Head of caudate nucleus (tissue), 42 donors: Measurements from ENCODE around the gene PLCG2.
"Not testable (repeated sequence)": the region's sequence is repeated elsewhere in the genome, so short reads cannot be mapped to it uniquely, and the experiment has no call there.

Experiments
- DNase-seq, 42 donors: peaks; one replicate each; pipeline versions ENCODE4 v3.0.0 to v3.0.0-alpha.2; 2020 to 2021; ENCODE audit warnings: mixed read lengths in 7 of 42
- intact Hi-C: fragments of 100-400 bp; cut with DNase I; formaldehyde crosslinking; loops from one replicate; pipeline ENCODE4 v1.15.0; 2022

The PLCG2 gene

DNA sequence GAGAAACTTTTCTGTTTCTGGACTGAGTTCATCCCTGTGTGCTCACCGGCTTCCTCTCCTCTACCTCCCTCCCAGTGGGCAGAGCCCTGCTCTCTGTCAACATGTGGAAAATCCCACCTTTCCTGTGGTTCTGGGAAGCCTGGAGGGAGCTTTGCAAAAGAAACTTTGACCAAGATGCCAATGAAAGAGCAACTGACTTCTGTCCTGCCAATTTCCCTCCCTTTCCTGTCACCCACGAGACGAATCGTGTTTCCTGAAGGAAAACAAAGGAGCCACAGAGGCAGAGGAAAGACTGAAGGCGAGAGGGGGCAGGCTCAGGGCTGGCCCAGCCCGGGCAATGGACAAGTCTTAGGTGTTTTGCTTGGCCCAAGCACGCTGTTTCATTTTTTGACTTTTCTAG, 82.8 kb downstream of the PLCG2 start:
- no peak for DNase-seq
- intact Hi-C loops, result no loop called here

DNA sequence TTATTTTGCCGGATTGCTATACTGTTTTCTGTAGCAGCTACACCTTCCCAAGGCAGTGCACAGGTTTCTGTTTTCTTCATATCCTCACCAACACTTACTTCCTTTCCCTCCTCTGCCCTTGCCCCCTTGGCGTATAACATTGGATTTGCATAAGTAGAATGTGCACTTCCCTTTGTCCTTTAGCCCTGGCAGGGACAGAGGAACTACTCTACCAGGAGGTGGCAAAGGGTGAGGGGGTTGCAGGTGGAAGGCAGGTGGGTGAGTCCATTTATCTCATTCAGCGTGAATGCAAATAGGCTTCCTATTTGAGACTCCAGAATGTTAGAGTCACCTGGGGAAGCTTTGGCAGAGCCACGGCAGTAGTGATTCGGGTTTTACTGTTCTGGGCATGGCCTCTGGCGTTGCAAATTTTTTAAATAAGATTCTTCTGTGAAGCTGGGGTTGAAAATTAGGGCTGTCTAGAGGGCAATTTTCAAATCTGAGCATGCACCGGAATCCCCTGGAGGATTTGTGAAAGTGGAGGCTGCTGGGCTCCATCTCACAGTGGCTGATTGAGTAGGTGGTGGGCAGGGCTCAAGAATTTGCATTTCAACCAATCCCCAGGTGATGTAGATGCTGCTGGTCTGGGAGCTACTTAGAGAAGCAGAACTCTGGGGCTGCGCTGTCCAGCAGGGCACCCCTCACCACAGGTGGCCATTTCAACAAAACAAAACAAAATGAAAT, 84.7 kb downstream of the PLCG2 start:
- DNase-seq, result no peak
- intact Hi-C loops, result no loop called here

DNA sequence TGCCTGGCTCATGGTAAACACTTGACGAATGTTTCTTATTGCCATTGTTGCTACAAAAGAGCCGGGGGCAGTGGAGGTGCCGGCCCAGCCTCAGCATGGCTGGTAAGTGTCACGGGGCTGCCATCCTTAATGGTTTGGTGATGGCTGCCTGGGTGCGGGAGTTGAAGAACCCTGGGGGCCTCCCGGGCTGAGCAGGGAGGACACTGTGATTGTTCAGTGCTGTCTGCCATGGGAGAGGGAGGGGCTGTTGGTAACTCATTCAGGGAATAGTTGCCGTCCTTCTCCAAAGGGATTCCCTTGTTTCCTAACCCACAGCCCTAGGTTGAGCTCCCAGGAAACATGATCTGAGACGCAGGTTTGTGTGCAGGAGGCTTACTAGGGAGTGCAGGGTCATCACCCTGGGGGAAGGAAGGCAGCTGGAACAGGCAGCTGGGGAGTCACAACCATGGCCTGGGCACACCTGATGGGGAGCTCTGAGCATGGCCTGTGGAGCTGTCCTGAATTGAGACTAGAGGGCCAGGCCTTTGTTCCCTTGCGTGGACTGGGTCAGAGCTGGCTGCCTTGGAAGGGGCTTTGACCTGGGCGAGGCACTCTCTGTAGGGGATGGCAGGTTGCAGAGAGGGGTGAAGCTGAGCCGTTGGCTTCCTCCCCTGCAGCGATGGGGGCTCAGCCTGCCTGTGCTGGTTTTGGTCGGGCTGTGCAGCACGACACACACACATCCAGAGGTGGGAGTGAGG, 85.7 kb downstream of the PLCG2 start:
- intact Hi-C loops, result no loop called here

DNA sequence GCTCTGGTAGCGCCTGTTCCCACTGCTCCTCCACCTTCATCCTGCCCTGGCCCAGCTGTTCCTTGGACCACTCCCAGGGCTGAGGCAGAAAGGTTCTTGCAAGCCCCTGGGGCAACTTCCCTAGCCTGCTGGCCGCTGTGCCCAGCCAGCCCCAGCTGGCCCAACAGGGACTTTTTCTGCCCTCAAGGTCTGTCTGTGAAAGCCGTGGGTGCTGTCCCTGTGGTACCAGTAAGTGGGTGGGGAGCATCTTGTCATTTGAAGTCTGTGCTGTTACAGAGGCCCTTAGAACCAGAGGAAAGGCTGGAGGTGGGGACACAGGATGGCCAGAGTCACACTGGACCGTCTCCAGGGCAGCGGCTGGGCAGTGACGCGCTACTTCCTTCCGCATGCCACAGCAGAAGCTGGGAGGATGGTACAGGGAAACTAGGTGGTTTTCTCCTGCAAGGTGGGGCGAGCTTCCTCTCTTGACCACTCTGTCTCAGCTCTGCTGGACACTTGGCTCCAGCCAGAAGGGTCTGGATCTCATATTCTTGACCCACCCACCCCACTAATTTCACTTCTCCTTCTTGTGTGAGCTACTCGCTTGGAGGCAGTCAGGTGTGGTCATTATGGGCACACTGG, 87.8 kb downstream of the PLCG2 start:
- DNase-seq, result peak in 37 of 42 donors; percentile 7 to 69 (median 30)
- intact Hi-C loops, result no loop called here

More for the DNA sequence above, 85.7 kb downstream of the PLCG2 start:
- no peak for DNase-seq

DNA sequence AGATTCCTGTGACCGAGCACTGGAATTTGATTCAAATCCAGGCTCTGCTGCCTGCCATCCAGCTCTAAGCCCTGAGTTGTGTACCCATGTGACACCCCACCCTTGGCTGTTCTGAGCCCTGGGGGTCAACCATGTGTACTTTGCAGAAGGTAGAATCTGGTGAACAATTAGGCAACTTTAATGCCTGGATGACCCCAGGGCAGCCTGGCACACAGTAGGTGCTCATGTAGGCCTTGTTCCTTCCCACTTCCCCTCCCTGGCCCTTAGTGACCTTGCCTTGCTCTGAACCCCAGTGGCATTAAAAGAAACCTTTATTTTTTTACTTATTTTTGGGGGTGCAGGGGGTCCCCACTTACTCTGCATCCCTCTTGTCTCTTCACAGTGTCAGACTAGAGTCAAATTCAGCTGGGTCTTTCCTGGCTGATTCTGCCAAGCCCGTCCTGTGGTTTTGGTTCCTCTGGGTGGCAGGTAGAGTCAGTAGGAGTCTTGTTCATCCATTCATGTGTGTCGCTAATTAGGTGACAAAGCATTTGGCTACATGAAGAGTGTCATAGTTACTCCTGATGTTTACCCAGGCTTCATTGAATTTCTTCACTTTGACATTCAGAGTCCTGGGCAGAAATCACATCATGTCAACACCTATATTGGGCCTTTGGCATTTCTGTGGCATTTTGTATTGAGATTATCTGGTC, 89.1 kb downstream of the PLCG2 start:
- DNase-seq, result no peak
- intact Hi-C loops, result no loop called here

DNA sequence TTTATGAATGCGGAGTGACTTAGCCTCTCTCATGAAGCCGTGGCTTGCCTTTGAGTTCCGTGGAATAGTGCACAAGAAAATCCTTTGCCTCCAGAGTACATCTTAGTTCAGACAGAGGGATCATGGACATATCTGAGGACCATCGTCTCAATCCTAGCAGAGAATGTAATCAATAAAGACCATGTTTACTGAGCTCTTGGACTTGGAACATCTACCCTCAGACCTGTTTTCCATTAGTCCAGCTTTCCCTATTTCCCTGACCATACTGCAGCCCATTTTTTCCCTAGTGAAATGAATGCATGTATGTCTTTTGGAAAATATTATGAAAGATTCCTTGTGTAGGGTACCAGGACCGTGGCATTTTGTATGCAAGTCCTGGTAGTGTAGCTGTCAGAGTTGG, 90.2 kb downstream of the PLCG2 start:
- intact Hi-C loops, result no loop called here

DNA sequence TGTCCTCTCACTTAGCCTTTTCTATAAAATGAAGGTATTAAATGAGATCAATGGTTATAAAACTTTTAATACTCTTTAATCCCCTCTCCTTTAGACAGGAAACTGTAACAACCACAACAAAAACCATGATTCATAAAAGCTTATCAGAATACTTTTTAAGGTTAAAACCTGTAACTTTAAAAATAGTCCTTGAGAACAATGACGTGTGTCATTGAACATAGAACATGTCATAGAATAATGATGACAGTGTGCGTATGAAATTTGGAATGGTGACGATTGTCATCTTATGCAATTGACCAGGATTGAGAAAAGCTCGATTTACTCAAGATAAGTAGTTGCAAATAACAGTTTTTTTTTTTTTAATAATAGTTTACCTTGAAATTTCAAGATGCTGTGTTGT, 94.1 kb downstream of the PLCG2 start:
- intact Hi-C loops, result loop anchor here (5.0 kb wide), 1 partner anchor 506 kb away; no protein-coding TSS in a partner anchor
- DNase-seq, result no peak

More for the DNA sequence above, 90.2 kb downstream of the PLCG2 start:
- no peak for DNase-seq

DNA sequence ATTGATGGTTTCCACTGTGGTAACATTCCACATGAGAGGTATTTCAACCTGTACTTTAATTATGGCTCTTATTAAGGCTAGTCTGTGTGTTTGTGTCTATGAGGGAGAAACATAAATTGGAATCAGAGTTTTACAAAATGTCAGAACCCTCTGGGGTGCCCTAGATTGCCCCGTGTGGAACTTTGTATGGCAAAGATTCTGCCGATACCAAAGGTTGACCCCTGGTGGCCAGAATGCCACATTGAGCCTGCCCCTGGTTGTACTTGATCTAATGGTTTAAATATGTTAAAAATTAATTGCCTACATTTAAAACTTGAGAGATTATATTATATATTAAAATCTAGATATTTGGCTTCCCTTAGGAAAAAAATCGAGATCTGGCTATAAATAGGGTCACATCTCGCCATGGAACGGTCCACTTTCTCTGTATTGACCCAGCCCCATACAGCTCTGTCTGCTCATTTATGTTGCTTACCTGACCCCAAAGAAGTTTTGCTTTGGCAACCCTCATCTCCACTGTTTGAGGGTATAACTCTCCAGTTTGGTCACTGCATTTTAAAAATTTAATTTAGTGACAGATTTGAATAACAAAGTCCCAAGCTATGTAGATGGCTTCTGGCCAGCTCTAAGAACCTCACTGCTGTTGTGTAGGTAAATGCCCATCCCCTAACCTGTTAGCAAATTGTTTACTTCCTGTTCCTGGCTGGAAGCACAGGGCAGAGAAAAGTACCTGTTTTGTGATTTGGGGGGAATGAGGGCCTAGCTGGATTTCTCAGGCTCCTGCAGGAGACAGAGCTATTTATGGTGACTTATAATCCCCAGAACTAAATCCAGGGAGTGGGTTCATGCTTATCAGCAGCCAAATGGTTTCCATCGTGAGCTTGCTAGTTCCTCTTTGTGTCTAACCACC, 95.0 kb downstream of the PLCG2 start:
- peak in 41 of 42 donors; percentile 27 to 81 (median 56) for DNase-seq
- intact Hi-C loops, result loop anchor here (5.0 kb wide), 1 partner anchor 507 kb away; no protein-coding TSS in a partner anchor

DNA sequence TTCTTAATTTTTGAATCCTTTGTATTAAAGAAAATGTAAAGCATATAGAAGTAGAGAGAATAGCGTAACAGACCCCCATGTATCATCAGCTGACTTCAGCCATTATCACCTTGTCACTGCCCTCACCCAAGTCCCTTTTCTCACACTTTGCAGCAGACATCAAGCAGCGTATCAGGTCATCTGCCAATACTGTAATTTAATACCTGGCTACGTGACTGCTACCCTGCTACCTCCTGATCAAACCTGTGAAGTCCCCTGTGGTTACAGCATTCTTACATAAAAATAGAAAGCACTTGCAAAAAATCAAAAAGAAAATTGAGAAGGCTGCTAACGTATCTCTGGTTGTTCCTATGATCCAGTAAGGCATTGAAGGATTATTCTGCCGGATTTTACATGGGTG, 96.4 kb downstream of the PLCG2 start:
- intact Hi-C loops, result no loop called here
- DNase-seq, result no peak

DNA sequence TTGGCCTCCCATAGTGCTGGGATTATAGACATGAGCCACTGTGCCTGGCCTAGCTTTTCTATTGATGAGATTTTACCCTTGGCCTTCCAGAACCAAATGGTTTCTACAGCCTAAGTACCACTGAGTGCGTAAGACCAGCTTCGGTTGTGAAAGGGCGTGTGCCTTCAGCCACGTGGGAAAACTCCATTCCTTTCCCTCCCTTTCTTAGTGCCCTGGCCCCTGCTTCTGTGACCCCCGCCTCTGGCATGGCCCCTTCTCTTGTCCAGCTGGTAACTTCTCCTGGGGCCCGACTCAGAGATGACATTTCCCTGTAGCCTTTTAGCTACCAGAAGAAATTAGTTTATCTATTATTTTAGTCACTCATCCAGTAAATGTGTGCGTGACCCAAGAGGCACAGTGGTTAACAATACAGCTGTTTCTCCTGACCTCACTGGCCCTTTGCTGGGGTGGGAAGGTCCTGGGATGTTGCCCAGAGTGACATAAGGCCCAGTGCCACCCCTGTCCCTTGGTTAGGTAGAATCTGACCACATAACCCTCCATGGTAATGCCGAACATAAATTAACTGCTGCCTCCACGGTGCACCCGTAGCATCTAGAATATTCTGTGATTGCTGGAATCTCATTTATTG, 97.3 kb downstream of the PLCG2 start:
- intact Hi-C loops, result no loop called here
- DNase-seq, result no peak

DNA sequence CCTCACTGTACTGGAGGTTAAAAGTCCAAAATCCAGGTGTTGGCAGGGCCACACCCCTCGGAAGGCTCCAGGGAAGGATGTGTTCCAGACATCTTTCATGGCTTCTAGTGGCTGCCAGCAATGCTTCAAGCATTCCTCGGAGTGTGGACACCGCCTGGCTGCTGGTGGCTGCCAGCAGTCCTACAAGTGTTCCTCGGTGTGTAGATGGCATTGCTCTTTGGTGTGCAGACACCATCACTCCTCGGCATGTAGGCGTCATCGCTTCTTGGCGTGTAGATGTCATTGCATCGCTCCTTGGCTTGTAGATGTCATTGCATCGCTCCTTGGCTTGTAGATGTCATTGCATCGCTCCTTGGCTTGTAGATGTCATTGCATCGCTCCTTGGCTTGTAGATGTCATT, 98.4 kb downstream of the PLCG2 start:
- DNase-seq, intact Hi-C loops: not testable (repeated sequence)

DNA sequence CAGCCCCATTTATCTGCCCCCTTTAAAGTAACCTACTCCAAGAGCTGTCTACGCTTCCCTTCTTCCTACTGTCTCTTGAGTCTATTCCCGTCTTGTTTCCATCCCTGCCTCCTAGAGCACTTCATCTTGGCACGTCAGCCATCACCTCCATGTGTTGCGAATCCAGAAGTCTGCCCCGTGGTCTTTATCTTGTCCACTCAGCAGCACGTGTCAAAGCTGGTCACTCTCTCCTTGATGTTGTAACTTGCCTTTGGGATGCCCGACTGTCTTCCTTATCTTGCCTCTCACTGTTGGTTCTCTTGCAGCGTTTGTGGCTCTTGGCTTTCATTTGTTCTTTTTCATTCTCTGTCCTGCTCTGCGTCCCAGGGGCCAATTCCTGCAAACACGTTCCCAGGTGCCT, 99.4 kb downstream of the PLCG2 start:
- no peak for DNase-seq
- intact Hi-C loops, result no loop called here

DNA sequence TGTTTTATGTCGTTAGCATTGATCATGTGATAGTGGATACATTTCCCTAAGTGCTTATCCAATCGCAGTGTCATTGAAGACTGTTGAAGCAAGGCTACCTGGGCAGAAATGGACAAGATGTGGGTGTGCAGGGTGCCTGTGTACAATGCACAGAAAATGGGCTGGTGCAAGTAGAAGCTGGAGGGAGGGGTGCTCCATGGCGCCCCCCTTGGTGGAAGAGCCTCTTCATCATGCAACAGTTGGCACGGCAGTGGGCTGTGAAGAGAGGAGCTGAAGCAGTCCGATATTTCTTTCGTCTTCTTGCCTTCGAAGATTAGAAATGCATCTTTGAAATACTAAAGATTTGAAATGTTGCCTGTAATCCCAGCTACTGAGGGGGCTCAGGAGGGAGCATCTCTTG, 100.5 kb downstream of the PLCG2 start:
- intact Hi-C loops, result no loop called here
- DNase-seq, result no peak

DNA sequence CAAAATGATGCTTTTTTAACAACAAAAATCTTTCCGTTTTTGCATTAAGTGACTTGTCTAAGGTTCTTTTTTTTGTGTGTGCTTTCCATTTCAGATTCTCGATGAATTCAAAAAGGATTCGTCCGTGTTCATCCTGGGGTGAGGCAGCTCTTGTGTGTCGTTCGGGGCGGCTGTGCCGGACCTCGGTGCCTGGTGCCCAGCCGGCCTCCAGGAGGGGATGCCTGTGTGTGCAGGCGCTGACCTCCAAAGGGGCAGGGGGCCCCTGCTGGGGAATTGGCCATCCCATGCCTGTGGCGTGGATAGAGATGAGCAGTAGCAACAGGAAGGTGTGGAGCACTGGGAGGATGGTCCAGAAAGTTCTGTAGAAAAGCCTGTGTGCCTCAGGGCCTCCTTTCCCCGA, 101.7 kb downstream of the PLCG2 start:
- no peak for DNase-seq
- intact Hi-C loops, result no loop called here

DNA sequence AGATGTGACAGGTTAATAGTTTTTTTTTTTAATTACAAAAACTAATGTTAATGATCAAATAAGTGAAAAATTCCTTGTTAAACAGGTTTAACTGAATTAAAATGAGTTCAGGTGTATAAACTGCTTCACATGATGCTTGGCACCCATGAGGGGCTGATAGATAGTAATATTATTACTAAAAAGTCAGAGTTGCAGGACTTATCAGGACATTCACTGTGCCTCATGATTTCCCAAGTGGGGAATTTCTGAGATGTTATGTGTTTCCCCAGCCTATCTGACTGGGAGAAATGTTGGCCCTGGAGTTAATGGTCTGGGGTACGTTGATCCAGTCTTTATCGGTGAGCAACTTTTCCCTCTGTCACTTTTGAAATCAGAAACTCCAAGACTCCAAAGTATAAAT, 102.1 kb downstream of the PLCG2 start:
- no peak for DNase-seq
- intact Hi-C loops, result no loop called here

DNA sequence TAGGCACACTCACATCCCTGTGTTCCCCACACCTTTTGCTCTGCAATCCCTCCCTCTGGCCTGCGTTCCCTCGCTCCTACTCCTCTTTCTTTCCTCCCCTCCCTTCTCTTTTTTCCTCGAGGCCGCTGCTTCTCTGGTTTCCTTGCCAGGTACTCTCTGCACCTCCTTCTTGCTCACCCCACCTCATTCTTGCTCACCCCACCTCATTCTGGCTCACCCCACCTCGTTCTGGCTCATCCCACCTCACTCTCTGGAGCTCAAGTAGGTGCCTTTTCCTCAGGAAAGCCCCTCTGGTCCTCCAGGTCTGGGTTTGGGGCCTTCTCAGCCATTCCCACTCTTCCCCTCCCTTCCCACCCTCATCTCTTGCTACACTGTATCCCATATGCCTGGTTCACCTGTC, 103.5 kb downstream of the PLCG2 start:
- no peak for DNase-seq
- intact Hi-C loops, result no loop called here

DNA sequence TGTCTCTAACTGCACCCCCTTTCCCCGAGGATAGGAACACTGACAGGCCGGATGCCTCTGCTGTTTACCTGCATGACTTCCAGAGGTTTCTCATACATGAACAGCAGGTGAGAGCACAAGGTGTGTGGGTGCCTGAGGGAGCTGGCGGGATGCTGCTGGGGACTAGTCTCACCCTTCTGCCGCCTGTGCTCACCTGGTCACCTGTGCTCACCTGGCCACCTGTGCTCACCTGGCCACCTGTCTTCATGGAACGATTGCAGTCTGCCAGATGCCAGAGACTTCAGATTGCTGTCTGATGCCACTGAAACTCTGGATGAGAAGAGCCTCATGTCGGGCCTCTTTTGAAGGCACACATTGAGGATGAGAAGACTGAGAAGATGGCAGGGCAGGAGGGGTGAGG, 104.1 kb downstream of the PLCG2 start:
- intact Hi-C loops, result no loop called here

DNA sequence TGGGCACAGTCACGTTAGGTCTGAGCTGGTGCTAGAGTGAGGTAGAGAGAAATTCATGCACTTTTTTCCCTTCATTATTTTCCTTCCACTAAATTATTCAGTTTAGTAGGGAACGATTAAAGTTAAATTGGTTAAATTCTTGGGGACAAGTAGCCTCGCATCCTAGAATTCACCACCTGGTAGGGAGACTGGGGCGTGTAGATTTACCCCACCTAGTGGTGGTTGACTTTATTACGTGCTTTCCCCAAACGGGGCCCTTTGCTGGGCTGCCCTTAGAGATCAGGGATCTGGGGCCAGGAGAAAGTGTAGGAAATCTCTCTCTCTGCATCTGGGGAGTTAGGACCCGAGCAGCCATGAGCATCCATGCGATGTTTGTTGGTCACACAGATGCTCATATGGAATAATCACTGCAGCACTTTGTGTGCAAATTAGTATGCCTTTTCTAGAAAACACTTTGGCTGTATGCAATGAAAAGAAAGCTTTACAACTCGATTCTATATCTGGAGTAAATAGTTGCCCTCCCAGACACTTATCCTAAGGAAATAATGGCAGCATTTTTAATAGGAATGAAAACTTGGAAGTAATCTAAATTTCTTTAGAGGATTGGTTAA, 107.0 kb downstream of the PLCG2 start:
- intact Hi-C loops, result no loop called here
- peak in 2 of 42 donors; percentile 13 to 52 for DNase-seq

More for the DNA sequence above, 104.1 kb downstream of the PLCG2 start:
- no peak for DNase-seq
